OCI-LY7 (cell line): Measurements from ENCODE around the gene MRC2. TPM values are rescaled to one million over a fixed set of nuclear protein-coding genes. Genes with fewer than 3 reads are reported as not detected.

Experiments used
- BruUV-seq: library from RNA; stranded (reverse); fragments of 400-500 nt; replicated peaks from 2 replicates; lab custom pipeline; 2021; lab: Mats Ljungman, UMichigan
- CTCF ChIA-PET: fragments of 300-600 bp; sonication (Branson Sonifier 250); formaldehyde crosslinking; loops from one replicate; lab custom pipeline; 2022; ENCODE audit warnings: antibody characterized with exemption; ENCODE audit not compliant: unreplicated experiment; lab: Charles Lee
- POLR2A ChIA-PET: fragments of 300-600 bp; sonication (Branson Sonifier 250); formaldehyde crosslinking; loops from one replicate; lab custom pipeline; 2022; ENCODE audit warnings: antibody characterized with exemption; lab: Charles Lee
- DNase-seq: peaks from one replicate; pipeline ENCODE4 v3.0.0-alpha.2; 2015; ENCODE audit warnings: low spot score
- H2AFZ ChIP-seq: fragments of 200-600 bp; sonication (generic), shearing (Covaris generic); 2 replicates; pipeline ENCODE4 v1.6.1; 2014; ENCODE audit warnings: mild to moderate bottlenecking, antibody characterized with exemption, low read length, moderate library complexity
- H3K27ac ChIP-seq: fragments of 200-600 bp; sonication (generic); 2 replicates; pipeline ENCODE4 v1.5.1; 2014; ENCODE audit warnings: mixed run types, low read depth, mild to moderate bottlenecking, moderate library complexity, low read length, inconsistent platforms; ENCODE audit not compliant: poor library complexity, severe bottlenecking
- H3K36me3 ChIP-seq: fragments of 200-600 bp; sonication (generic); 2 replicates; pipeline ENCODE4 v1.6.1; 2014; ENCODE audit warnings: mild to moderate bottlenecking, antibody characterized with exemption, low read length, moderate library complexity, mixed read lengths; ENCODE audit not compliant: insufficient read depth
- H3K4me1 ChIP-seq: fragments of 200-600 bp; sonication (generic); 2 replicates; pipeline ENCODE4 v1.5.1; 2014; ENCODE audit warnings: mild to moderate bottlenecking, low read length; ENCODE audit not compliant: insufficient read depth, poor library complexity, severe bottlenecking
- H3K4me2 ChIP-seq: fragments of 200-600 bp; sonication (generic); 2 replicates; pipeline ENCODE4 v1.6.1; 2014; ENCODE audit warnings: mild to moderate bottlenecking, low read length
- H3K4me3 ChIP-seq: fragments of 200-600 bp; sonication (generic); 2 replicates; pipeline ENCODE4 v1.5.1; 2014; ENCODE audit warnings: mild to moderate bottlenecking, low read depth, low read length; ENCODE audit not compliant: poor library complexity, severe bottlenecking
- H3K79me2 ChIP-seq: fragments of 200-600 bp; sonication (generic); 2 replicates; pipeline ENCODE4 v1.6.1; 2016; ENCODE audit warnings: low read depth, mild to moderate bottlenecking, low read length, moderate library complexity, mixed read lengths; ENCODE audit not compliant: insufficient read depth
- H3K9me2 ChIP-seq: fragments of 200-600 bp; sonication (generic); 2 replicates; pipeline ENCODE4 v1.6.1; 2016; ENCODE audit warnings: mild to moderate bottlenecking, low read length, mixed read lengths; ENCODE audit not compliant: insufficient read depth
- H3K9me3 ChIP-seq: fragments of 200-600 bp; sonication (generic); 2 replicates; pipeline ENCODE4 v1.6.1; 2014; ENCODE audit warnings: mild to moderate bottlenecking, mixed run types, low read length, mixed read lengths
- H4K20me1 ChIP-seq: fragments of 200-600 bp; sonication (generic); 2 replicates; pipeline ENCODE4 v1.6.1; 2014; ENCODE audit warnings: mild to moderate bottlenecking, antibody characterized with exemption, low read length, moderate library complexity, mixed read lengths; ENCODE audit not compliant: insufficient read depth
- EZH2phosphoT487 ChIP-seq: fragments of 200-600 bp; sonication (generic); IDR thresholded peaks from 2 replicates; pipeline ENCODE4 v1.6.1; 2018; ENCODE audit warnings: low read depth, borderline replicate concordance, mild to moderate bottlenecking, mixed run types, antibody characterized with exemption, low read length, moderate library complexity, mixed read lengths
- intact Hi-C: fragments of 100-400 bp; cut with micrococcal nuclease; formaldehyde crosslinking; loops from one replicate; pipeline ENCODE4 v1.10.0; 2022; ENCODE audit not compliant: unreplicated experiment
- total RNA-seq, 2 experiments: library from RNA; depleted of rRNA in 1 of 2; stranded (reverse); fragments of >200 nt in 1 of 2; shearing (Covaris generic) in 1 of 2; gene quantifications; 2 replicates each; pipeline ENCODE4 v1.2.3, GENCODE V29; 2014 to 2022
- TF ChIP-seq, protein P1 (sequence below): fragments of 200-600 bp; sonication (generic); conservative IDR thresholded peaks from 2 replicates; pipeline ENCODE4 v1.5.1; 2014; ENCODE audit warnings: mild to moderate bottlenecking, antibody characterized with exemption, low read length, moderate library complexity, mixed read lengths

MRC2 gene
- total RNA-seq, 2 experiments from 2014 or later, result 0.19 to 0.27 TPM

DNA sequence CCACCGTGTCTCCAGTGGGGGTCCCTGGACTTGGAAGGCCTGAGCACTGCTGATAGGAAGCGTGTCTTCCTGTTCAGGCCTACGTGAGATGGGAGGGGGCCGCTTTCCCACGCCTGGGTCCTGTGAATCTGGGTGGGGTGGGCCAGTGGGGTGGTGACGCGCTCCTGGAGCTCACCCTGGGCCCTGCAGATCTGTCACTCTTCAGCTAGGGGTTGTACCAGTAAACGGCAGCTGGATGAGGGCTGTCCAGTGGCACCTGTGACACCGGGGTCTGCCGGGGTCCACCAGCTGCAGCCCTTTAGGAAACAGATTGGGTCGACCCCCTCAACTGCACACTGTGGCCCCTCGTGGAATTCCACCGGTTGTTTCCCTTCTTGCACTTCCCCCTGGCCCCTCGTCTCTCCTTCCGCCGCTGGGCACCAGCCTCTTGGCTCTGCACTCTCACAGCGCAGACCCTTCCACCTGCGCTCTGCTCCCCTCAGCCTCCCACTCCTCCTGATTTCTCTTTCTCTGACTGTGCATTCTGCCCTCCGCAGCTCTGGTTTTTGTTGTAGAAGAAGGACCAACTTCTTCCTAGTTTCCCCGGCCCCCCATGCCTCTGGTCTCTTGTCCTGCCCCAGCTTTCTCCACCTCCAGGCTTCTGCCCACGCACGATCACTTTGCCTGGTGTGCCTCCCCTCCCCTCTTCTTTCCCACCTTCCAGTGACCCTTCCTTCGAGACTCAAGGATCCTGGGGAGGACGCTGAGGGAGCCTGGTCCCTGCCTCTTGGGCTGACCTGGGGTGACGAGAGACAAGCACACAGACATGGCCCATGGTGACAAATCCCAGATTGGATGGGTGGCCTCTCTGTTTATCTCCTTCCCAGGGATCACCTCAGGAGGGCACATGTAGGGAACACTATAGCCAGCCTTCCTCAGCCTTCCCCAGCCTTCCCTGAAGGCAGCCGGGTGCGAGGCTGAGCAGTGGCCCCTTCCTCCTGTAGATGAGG, 4.8 kb downstream of the MRC2 start:
- no TSS peak for BruUV-seq
- Histone ChIP-seq H3K4me2 (no peak overlapping the region), H3K4me3 (no peak overlapping the region), H3K9me3 (no peaks in the 10 kb centered on the region), H3K79me2 (no peaks in the 10 kb centered on the region), H4K20me1 (no peaks in the 10 kb centered on the region), H2AFZ (no peak overlapping the region), H3K9me2 (no peaks in the 10 kb centered on the region), H3K27ac (no peak overlapping the region), H3K4me1 (no peaks in the 10 kb centered on the region), H3K36me3 (no peaks in the 10 kb centered on the region)
- intact Hi-C loops, result no loop called here
- TF ChIP-seq EZH2phosphoT487, result no peak
- TF ChIP-seq, protein P1, sequence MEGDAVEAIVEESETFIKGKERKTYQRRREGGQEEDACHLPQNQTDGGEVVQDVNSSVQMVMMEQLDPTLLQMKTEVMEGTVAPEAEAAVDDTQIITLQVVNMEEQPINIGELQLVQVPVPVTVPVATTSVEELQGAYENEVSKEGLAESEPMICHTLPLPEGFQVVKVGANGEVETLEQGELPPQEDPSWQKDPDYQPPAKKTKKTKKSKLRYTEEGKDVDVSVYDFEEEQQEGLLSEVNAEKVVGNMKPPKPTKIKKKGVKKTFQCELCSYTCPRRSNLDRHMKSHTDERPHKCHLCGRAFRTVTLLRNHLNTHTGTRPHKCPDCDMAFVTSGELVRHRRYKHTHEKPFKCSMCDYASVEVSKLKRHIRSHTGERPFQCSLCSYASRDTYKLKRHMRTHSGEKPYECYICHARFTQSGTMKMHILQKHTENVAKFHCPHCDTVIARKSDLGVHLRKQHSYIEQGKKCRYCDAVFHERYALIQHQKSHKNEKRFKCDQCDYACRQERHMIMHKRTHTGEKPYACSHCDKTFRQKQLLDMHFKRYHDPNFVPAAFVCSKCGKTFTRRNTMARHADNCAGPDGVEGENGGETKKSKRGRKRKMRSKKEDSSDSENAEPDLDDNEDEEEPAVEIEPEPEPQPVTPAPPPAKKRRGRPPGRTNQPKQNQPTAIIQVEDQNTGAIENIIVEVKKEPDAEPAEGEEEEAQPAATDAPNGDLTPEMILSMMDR, result no peak
- CTCF ChIA-PET, result no interaction called here
- POLR2A ChIA-PET, result no interaction called here
- DNase-seq, result no peak

DNA sequence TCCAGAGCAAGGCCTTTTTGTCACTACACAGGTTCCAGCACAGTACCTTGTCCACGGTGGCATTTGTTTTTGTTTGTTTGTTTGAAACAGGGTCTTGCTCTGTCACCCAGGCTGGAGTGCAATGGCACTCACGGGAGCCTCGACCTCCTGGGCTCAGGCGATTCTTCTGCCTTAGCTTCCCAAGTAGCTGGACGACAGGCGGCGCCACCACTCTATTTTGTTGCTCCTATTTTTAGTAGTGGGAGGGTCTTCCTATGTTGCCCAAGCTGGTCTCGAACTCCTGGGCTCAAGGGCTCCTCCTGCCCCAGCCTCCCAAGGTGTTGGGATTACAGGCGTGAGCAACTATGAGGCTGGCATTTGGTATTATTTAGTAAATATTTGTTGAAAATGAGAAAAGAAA, 10.3 kb downstream of the MRC2 start:
- BruUV-seq, result no TSS peak
- H3K4me3 ChIP-seq, result no peak overlapping the region
- H3K9me2 ChIP-seq, result no peaks in the 10 kb centered on the region
- H4K20me1 ChIP-seq, result no peaks in the 10 kb centered on the region
- ChIA-PET CTCF (no interaction called here), POLR2A (interaction anchor here (1.1 kb wide), 1 partner anchor 18 kb away, joined by 3 read pairs; no protein-coding TSS in a partner anchor)
- no peak overlapping the region for H3K4me2 ChIP-seq
- no peaks in the 10 kb centered on the region for H3K9me3 ChIP-seq
- TF ChIP-seq EZH2phosphoT487, result no peak
- TF ChIP-seq, protein P1, result no peak
- no peaks in the 10 kb centered on the region for H3K79me2 ChIP-seq
- intact Hi-C loops, result no loop called here
- H3K27ac ChIP-seq, result no peak overlapping the region
- H2AFZ ChIP-seq, result no peak overlapping the region
- no peaks in the 10 kb centered on the region for H3K36me3 ChIP-seq
- DNase-seq, result no peak
- no peaks in the 10 kb centered on the region for H3K4me1 ChIP-seq

DNA sequence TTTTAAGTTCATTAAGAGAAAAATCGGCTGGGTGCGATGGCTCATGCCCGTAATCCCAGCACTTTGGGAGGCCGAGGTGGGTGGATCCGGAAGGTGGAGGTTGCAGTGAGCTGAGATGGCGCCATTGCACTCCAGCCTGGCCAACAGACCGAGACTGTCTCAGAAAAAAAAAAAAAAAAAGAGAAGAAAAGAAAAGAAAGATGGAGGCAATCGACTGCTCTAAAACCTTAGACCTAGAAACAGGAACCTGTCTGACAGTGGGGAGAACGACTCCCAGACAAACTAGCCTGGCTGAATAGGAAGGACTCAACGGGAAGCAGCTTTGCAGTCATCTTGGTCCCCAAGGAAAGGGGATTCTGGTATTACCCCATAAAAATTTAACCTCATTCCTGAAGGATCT, 13.7 kb downstream of the MRC2 start:
- BruUV-seq, result no TSS peak
- no peak overlapping the region for H3K4me3 ChIP-seq
- no peak for DNase-seq
- POLR2A ChIA-PET, result no interaction called here
- no peak overlapping the region for H3K4me2 ChIP-seq
- no peak overlapping the region for H2AFZ ChIP-seq
- no peaks in the 10 kb centered on the region for H3K9me3 ChIP-seq
- intact Hi-C loops, result no loop called here
- H3K79me2 ChIP-seq, result no peaks in the 10 kb centered on the region
- no peak overlapping the region for H3K27ac ChIP-seq
- CTCF ChIA-PET, result no interaction called here
- no peak for TF ChIP-seq EZH2phosphoT487
- TF ChIP-seq, protein P1, result no peak
- H4K20me1 ChIP-seq, result no peaks in the 10 kb centered on the region
- no peaks in the 10 kb centered on the region for H3K9me2 ChIP-seq
- H3K36me3 ChIP-seq, result no peaks in the 10 kb centered on the region
- H3K4me1 ChIP-seq, result no peaks in the 10 kb centered on the region
